ENCODE results near the gene ZNF878.
A peak's percentile ranks its signal among the peaks of the same experiment; 100 is the strongest.

The ZNF878 gene

DNA sequence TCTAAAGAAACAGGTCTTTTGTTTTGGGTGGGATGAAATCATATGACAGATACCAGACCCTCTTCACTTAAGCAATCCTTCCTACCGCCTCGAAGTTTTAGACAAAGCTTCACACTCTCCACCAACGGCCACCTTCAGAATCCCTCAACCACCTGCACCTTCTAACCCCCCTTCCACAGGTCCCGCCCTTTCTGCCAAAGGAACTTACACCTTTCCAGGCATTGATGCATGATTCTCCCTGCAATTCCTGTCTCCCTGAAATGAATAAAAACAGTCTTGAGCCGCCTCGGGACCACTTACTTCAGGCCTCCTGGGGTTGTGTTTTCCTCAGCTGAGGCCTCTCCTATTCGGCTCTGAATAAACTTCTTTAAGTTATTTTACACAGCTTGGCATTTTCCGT is 18.1 kb downstream of the ZNF878 start:
- H3K4me3 ChIP-seq (ENCODE audit: low read length), result peak overlapping the region; percentile 84
- TF ChIP-seq, protein P1, sequence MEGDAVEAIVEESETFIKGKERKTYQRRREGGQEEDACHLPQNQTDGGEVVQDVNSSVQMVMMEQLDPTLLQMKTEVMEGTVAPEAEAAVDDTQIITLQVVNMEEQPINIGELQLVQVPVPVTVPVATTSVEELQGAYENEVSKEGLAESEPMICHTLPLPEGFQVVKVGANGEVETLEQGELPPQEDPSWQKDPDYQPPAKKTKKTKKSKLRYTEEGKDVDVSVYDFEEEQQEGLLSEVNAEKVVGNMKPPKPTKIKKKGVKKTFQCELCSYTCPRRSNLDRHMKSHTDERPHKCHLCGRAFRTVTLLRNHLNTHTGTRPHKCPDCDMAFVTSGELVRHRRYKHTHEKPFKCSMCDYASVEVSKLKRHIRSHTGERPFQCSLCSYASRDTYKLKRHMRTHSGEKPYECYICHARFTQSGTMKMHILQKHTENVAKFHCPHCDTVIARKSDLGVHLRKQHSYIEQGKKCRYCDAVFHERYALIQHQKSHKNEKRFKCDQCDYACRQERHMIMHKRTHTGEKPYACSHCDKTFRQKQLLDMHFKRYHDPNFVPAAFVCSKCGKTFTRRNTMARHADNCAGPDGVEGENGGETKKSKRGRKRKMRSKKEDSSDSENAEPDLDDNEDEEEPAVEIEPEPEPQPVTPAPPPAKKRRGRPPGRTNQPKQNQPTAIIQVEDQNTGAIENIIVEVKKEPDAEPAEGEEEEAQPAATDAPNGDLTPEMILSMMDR (conservative IDR thresholded peaks at IDR 0.05; ENCODE audit: low read depth, low read length), result no peak
- DNase-seq (ENCODE audit: low read depth), result no peak

DNA sequence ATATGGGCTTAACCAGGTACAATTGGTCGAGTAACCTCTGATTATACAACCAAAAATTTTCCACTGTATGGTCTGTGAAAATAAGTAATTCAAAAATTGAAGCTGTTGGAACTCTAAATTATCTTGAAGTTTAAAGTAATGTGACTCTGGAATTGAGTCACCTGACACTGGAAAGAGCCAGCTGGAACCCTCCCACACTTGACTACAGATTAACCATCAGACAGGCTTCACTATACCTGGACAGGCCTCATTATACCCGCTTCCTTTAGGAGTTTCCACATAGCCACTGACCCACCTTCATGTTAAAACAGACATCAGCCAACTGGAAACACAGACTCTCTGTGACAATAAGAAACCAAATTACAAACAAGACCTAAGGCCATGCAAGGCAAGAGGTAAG is 18.6 kb downstream of the ZNF878 start:
- H3K4me3 ChIP-seq (ENCODE audit: low read length), result peak overlapping the region; percentile 84
- no peak for DNase-seq (ENCODE audit: low read depth)
- TF ChIP-seq, protein P1 (conservative IDR thresholded peaks at IDR 0.05; ENCODE audit: low read depth, low read length), result no peak

DNA sequence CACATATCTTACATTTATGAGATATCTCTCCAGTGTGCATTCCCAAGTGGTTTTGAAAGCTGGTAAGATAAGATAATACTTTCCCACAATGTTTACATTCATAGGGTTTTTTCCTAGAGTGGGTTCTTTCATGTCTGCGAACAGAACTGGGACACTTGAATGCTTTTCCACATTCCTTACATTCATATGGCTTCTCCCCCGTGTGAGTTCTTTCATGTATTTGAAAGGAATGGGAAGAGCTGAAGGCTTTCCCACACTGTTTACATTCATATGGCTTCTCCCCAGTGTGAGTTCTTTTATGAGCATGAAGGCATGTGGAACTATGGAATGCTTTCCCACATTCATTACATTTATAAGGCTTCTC is 37.0 kb downstream of the ZNF878 start:
- no peak for DNase-seq (ENCODE audit: low read depth)
- TF ChIP-seq, protein P1 (conservative IDR thresholded peaks at IDR 0.05; ENCODE audit: low read depth, low read length), result no peak

DNA sequence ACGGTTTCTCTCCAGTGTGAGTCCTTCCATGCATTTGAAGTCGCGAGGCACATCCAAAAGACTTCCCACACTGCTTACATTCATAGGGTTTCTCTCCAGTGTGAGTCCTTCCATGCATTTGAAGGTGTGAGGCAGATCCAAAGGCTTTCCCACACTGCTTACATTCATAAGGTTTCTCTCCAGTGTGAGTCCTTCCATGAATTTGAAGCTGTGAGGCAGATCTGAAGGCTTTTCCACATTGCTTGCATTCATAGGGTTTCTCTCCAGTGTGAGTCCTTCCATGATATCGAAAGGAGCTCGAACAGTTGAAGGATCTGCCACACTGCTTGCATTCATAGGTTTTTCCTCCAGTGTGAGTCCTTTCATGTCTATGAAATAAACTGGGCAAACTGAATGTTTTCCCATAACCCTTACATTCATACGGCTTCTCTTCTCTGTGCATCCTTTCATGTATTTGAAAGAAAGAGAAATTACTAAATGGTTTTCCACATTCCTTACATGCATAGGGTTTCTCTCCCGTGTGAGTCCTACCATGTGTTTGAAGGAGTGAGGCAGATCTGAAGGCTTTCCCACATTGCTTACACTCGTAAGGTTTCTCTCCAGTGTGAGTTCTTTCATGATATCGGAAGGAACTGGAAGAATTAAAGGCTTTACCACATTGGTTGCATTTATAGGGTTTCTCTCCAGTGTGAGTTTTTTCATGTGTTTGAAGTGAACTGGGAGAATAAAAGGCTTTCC is 37.6 kb downstream of the ZNF878 start:
- no peak overlapping the region for H3K4me3 ChIP-seq (ENCODE audit: low read length)
- no peak for DNase-seq (ENCODE audit: low read depth)
- TF ChIP-seq, protein P1 (conservative IDR thresholded peaks at IDR 0.05; ENCODE audit: low read depth, low read length), result no peak

More for the DNA sequence above, 37.0 kb downstream of the ZNF878 start:
- no peak overlapping the region for H3K4me3 ChIP-seq (ENCODE audit: low read length)

DNA sequence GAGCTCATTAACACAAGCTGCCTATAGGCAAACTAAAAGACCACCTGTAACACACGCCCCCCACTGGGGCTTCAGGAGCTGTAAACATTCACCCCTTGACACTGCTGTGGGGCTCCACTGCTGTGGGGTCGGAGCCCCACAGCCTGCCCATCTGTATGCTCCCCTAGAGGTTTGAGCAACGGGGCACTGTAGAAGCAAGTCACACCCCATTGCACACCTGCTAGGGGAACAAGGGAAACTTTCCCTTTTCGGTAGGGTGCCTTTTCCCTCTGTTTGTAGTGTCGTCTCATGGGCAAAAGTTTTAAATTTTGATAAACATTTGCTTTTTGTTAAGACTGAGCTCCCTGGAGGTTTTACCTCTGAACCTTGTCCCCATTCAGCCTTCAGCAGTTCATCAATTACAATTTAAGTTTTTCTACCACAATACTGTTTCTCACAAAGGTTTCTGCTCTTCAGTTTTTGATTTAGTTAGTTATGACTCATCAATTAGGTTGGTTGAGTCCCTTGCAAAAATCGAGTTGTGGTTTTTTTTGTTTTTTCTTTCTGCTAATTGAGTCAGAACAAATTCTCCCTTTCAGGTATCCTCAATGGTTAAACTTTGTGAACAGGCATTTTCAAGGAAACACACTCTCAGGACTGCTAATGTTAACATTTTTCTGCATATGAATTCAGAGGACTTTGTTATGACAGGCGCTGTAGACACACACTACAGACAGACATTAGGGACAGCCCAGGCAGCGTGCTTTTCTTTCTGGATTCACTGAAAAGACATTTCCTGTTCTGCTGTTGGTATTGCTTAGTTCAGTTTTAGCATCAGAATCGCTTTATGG is 52.4 kb downstream of the ZNF878 start:
- no peak for DNase-seq (ENCODE audit: low read depth)
- H3K4me3 ChIP-seq (ENCODE audit: low read length), result no peak overlapping the region
- TF ChIP-seq, protein P1 (conservative IDR thresholded peaks at IDR 0.05; ENCODE audit: low read depth, low read length), result no peak

DNA sequence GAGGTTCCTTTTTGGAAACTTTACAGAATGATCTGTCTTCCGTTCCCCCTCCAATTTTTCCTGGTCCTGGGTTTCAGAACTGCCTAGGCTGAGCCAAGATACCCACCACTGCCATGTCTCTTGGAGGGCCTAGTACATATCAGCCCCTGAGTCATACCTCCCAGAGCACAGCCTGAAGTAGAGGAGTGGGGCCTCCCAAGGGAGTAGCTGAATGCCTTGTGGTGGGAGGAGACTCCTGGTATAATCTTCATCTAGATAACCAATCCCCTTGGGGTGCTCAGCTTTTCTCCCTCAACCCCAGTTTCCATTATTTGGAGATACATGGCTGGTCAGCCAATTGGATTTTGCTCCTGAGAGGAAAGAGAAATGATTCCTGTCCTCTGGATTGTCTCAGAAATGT is 57.6 kb downstream of the ZNF878 start:
- TF ChIP-seq, protein P1 (conservative IDR thresholded peaks at IDR 0.05; ENCODE audit: low read depth, low read length), result no peak
- H3K4me3 ChIP-seq (ENCODE audit: low read length), result no peak overlapping the region
- DNase-seq (ENCODE audit: low read depth), result no peak
